Endodermal cell (in vitro differentiated cells): Measurements from ENCODE around the gene SERTM1. TPM values are rescaled to one million over a fixed set of nuclear protein-coding genes. Genes with fewer than 3 reads are reported as not detected.

Experiments used
- DNase-seq: peaks from one replicate; pipeline ENCODE4 v3.0.0-alpha.2; 2017
- H3K27ac ChIP-seq: 2 replicates; pipeline ENCODE4 v1.5.1; 2013; ENCODE audit warnings: mild to moderate bottlenecking, low read depth, low read length, moderate library complexity
- H3K27me3 ChIP-seq: 2 replicates; pipeline ENCODE4 v1.6.1; 2013; ENCODE audit warnings: mild to moderate bottlenecking, low read length, moderate library complexity; ENCODE audit not compliant: insufficient read depth, control insufficient read depth, poor library complexity, severe bottlenecking
- H3K36me3 ChIP-seq: 2 replicates; pipeline ENCODE4 v1.7.0; 2013; ENCODE audit warnings: mild to moderate bottlenecking, low read length, moderate library complexity; ENCODE audit not compliant: control insufficient read depth, insufficient read depth
- H3K4me1 ChIP-seq: one replicate; pipeline ENCODE4 v1.7.0; 2013; ENCODE audit warnings: low read length; ENCODE audit not compliant: control insufficient read depth, insufficient read depth
- H3K4me3 ChIP-seq: 2 replicates; pipeline ENCODE4 v1.5.1; 2013; ENCODE audit warnings: mild to moderate bottlenecking, low read length, moderate library complexity
- H3K9ac ChIP-seq: 2 replicates; pipeline ENCODE4 v1.6.1; 2013; ENCODE audit warnings: mild to moderate bottlenecking, low read length, moderate library complexity; ENCODE audit not compliant: poor library complexity, severe bottlenecking; ENCODE audit errors: extremely low read depth
- H3K9me3 ChIP-seq: 2 replicates; pipeline ENCODE4 v1.6.1; 2013; ENCODE audit warnings: mild to moderate bottlenecking, low read length, moderate library complexity; ENCODE audit not compliant: control insufficient read depth
- H3K27ac Mint-ChIP-seq: 2 replicates; pipeline ENCODE4 v1.8.0; 2020; ENCODE audit warnings: mixed read lengths
- H3K27me3 Mint-ChIP-seq: 2 replicates; pipeline ENCODE4 v1.8.0; 2021; ENCODE audit warnings: mild to moderate bottlenecking, mixed read lengths; ENCODE audit not compliant: insufficient read depth
- H3K36me3 Mint-ChIP-seq: 2 replicates; pipeline ENCODE4 v1.8.0; 2020; ENCODE audit warnings: low read depth, mixed read lengths
- H3K4me1 Mint-ChIP-seq: 2 replicates; pipeline ENCODE4 v1.8.0; 2020; ENCODE audit warnings: mixed read lengths
- H3K4me3 Mint-ChIP-seq: 2 replicates; pipeline ENCODE4 v1.8.0; 2020; ENCODE audit warnings: mild to moderate bottlenecking, moderate library complexity, mixed read lengths
- H3K9me3 Mint-ChIP-seq: 2 replicates; pipeline ENCODE4 v1.8.0; 2020; ENCODE audit warnings: mild to moderate bottlenecking, mixed read lengths
- WGBS, 2 experiments: methylation state at CpG; one replicate each; pipeline versions ENCODE4 v1.1.5 to v1.1.7; 2013; ENCODE audit warnings: missing lambda C conversion rate in 2 of 2, mixed read lengths in 1 of 2; ENCODE audit not compliant: insufficient coverage in 1 of 2, insufficient read length in 1 of 2; 5-methylcytosine and 5-hydroxymethylcytosine counted together
- total RNA-seq, 2 donors: library from RNA; stranded (reverse); fragmentation: NEBNext Ultra II Directional in 1 of 2; extraction: Animal tissue kit (Norgen Biotek cat#: 25700) in 1 of 2; gene quantifications; 2 replicates in 1 of 2; 3 replicates in 1 of 2; pipeline ENCODE4 v1.2.1, GENCODE V29; 2021
- TF ChIP-seq, protein P1 (sequence below): fragments of 200-600 bp; sonication (generic); conservative IDR thresholded peaks from 2 replicates; pipeline ENCODE4 v1.5.0; 2021; ENCODE audit warnings: antibody characterized with exemption, mild to moderate bottlenecking

The SERTM1 gene
- total RNA-seq, 2 donors from 2014 or later = 0.13 TPM; not detected in 1

DNA sequence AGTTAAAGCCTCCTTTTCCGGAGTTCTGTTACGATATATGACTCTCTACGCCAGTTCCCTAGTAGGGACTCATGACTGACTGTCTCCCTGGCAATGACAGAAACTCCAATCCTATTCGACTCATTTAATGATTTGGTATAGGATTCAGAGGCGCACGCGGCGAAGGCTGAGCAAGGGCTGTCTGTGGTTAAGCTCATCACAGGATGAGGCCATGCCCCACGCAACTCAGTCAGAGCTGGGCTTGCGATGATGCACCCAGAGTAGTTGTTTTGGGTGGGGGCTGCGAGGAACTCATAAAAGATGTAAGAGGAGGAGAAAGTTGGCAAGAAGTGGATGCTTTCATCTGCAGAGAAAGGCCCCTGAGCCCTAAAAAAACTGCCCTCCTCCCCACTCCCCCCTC lies 468 bp upstream of the SERTM1 start:
- no peak overlapping the region for H3K9ac ChIP-seq
- H3K4me3 Mint-ChIP-seq = peak overlapping the region; percentile 66
- 72 to 87% methylated on average over 4 to 11 of the region's 11 CpGs for WGBS, 2 experiments
- no peak for DNase-seq
- H3K9me3 ChIP-seq = no peaks in the 10 kb centered on the region
- H3K9me3 Mint-ChIP-seq = peaks cover 2% of the 10 kb centered on the region
- H3K4me3 ChIP-seq = peak overlapping the region; percentile 81
- H3K27me3 Mint-ChIP-seq = peaks cover 74% of the 10 kb centered on the region
- no peaks in the 10 kb centered on the region for H3K36me3 ChIP-seq
- peaks cover 66% of the 10 kb centered on the region for H3K27me3 ChIP-seq
- H3K36me3 Mint-ChIP-seq = no peaks in the 10 kb centered on the region
- no peak overlapping the region for H3K27ac Mint-ChIP-seq
- H3K27ac ChIP-seq = no peak overlapping the region
- H3K4me1 Mint-ChIP-seq = peaks cover 8% of the 10 kb centered on the region
- H3K4me1 ChIP-seq = no peaks in the 10 kb centered on the region
- TF ChIP-seq, protein P1, sequence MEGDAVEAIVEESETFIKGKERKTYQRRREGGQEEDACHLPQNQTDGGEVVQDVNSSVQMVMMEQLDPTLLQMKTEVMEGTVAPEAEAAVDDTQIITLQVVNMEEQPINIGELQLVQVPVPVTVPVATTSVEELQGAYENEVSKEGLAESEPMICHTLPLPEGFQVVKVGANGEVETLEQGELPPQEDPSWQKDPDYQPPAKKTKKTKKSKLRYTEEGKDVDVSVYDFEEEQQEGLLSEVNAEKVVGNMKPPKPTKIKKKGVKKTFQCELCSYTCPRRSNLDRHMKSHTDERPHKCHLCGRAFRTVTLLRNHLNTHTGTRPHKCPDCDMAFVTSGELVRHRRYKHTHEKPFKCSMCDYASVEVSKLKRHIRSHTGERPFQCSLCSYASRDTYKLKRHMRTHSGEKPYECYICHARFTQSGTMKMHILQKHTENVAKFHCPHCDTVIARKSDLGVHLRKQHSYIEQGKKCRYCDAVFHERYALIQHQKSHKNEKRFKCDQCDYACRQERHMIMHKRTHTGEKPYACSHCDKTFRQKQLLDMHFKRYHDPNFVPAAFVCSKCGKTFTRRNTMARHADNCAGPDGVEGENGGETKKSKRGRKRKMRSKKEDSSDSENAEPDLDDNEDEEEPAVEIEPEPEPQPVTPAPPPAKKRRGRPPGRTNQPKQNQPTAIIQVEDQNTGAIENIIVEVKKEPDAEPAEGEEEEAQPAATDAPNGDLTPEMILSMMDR = no peak

DNA sequence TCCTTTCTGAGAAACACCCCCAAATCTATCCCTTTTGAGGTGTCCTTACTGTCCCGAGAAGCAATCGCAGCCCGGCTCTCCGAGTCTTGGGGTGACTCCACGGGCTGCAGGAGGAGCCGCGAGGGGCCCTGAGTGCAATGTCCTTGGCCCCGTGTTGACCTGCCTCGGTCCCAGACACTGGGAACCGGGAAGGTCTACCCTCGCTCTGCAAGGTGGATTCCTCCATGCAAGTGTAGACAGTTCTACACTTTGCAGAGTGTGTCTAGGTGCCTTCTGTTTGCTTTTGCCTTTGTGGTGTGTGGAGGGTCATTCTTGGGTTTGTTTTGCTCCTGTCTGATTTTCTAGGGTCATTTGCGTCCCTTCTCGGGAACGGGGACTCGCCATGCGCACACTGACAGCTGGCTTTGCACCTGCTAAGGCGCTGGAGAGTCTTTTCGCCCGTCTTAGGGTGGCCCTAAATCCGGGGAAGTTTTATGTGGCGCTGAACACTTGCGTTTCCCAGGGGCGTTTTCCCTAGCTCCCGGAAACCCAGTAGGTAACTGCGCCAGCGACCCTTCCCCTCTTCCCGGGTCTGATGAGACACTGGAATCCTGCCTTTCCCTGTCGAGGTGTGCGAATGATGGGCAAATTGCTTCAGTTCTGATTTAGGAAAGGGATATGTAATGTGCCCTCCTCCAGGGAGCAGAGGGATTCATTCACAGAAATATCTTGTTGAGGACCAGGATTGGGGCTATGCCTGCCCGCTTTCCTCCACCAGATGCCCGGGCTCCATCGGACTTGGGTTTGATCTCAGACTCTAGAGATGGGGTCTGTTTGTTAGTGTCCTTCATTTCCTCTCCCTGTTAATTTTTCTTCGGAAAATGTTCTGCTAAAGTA lies 755 bp downstream of the SERTM1 start:
- H3K36me3 Mint-ChIP-seq = no peaks in the 10 kb centered on the region
- no peak overlapping the region for H3K9ac ChIP-seq
- peak overlapping the region; percentile 81 for H3K4me3 ChIP-seq
- WGBS, 2 experiments = 15 to 18% methylated on average over 17 to 33 of the region's 33 CpGs
- H3K9me3 ChIP-seq = no peaks in the 10 kb centered on the region
- H3K4me1 Mint-ChIP-seq = peaks cover 8% of the 10 kb centered on the region
- H3K4me1 ChIP-seq = no peaks in the 10 kb centered on the region
- H3K27ac ChIP-seq = no peak overlapping the region
- peak overlapping the region; percentile 66 for H3K4me3 Mint-ChIP-seq
- H3K27me3 Mint-ChIP-seq = peaks cover 71% of the 10 kb centered on the region
- peaks cover 66% of the 10 kb centered on the region for H3K27me3 ChIP-seq
- H3K9me3 Mint-ChIP-seq = no peaks in the 10 kb centered on the region
- no peak overlapping the region for H3K27ac Mint-ChIP-seq
- DNase-seq = peak; percentile 63
- no peaks in the 10 kb centered on the region for H3K36me3 ChIP-seq
- TF ChIP-seq, protein P1 = no peak

DNA sequence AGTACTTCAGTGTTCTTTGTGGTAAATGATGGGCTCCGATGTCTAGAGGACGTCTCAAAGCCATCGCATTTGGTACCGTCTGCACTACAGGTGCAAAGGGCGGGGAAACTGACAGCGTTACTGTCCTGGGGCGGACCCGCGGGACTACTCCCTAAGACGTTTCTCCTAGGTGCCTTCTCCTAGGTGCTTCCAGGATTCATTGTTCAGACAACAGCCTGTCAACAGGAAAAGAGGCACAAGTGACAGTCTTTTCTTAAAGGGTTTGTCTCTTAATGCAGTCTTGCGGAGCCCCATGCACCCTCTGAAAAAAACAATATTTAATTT lies 1.4 kb downstream of the SERTM1 start:
- Mint-ChIP-seq H3K36me3 (no peaks in the 10 kb centered on the region), H3K4me3 (peak overlapping the region; percentile 66), H3K27ac (no peak overlapping the region), H3K27me3 (peaks cover 69% of the 10 kb centered on the region), H3K9me3 (no peaks in the 10 kb centered on the region), H3K4me1 (peaks cover 8% of the 10 kb centered on the region)
- H3K27me3 ChIP-seq = peaks cover 66% of the 10 kb centered on the region
- H3K9me3 ChIP-seq = no peaks in the 10 kb centered on the region
- H3K4me1 ChIP-seq = no peaks in the 10 kb centered on the region
- no peak overlapping the region for H3K4me3 ChIP-seq
- TF ChIP-seq, protein P1 = no peak
- H3K9ac ChIP-seq = no peak overlapping the region
- no peaks in the 10 kb centered on the region for H3K36me3 ChIP-seq
- 47% methylated on average over 10 to 11 of the region's 11 CpGs for WGBS, 2 experiments
- no peak for DNase-seq
- H3K27ac ChIP-seq = no peak overlapping the region
